ES-I3 (cell line): Measurements from ENCODE around the gene OSBP2.

Source experiments
- H3K36me3 ChIP-seq: 2 replicates; pipeline ENCODE4 v1.6.1; 2013; ENCODE audit warnings: mild to moderate bottlenecking, low read length, control low read depth, moderate library complexity; ENCODE audit not compliant: insufficient read depth
- H3K4me1 ChIP-seq: 2 replicates; pipeline ENCODE4 v1.6.1; 2013; ENCODE audit warnings: mild to moderate bottlenecking, control low read depth, low read length; ENCODE audit not compliant: insufficient read depth
- H3K9ac ChIP-seq: 2 replicates; pipeline ENCODE4 v1.6.1; 2013; ENCODE audit warnings: low read depth, mild to moderate bottlenecking, low read length, moderate library complexity
- H3K9me3 ChIP-seq: 2 replicates; pipeline ENCODE4 v1.6.1; 2013; ENCODE audit warnings: mild to moderate bottlenecking, low read length, moderate library complexity; ENCODE audit not compliant: control insufficient read depth, insufficient read depth

OSBP2 gene

GRCh38 chr22:30694640-30695350, at the start of gene OSBP2:
TSS of gene OSBP2 (plus strand) at chr22:30694874. CDS start at chr22:30694910, 36 bp downstream.
- no peaks in the 10 kb centered on the region for H3K4me1 ChIP-seq
- H3K9me3 ChIP-seq, result no peaks in the 10 kb centered on the region
- peak within 1 kb of the TSS; percentile 78 for H3K9ac ChIP-seq
- no peaks in the 10 kb centered on the region for H3K36me3 ChIP-seq

- Histone ChIP-seq H3K4me1 (peaks cover 5% of the 10 kb centered on the region; the same call in 1 of the 2 replicates), H3K9me3 (no peaks in the 10 kb centered on the region), H3K9ac (no peak overlapping the region), H3K36me3 (no peaks in the 10 kb centered on the region)
These were observed 48.0 kb upstream of the OSBP2 start for GRCh38 chr22:30646518-30647160.

GRCh38 chr22:30647536-30647935, 47.1 kb upstream of the OSBP2 start:
- no peaks in the 10 kb centered on the region for H3K9me3 ChIP-seq
- peaks cover 5% of the 10 kb centered on the region; the same call in 1 of the 2 replicates for H3K4me1 ChIP-seq
- H3K9ac ChIP-seq, result no peak overlapping the region
- no peaks in the 10 kb centered on the region for H3K36me3 ChIP-seq

GRCh38 chr22:30648825-30649224, 45.8 kb upstream of the OSBP2 start:
- Histone ChIP-seq H3K9me3 (no peaks in the 10 kb centered on the region), H3K9ac (no peak overlapping the region), H3K36me3 (no peaks in the 10 kb centered on the region), H3K4me1 (peaks cover 5% of the 10 kb centered on the region; the same call in 1 of the 2 replicates)

GRCh38 chr22:30649430-30650007, 45.2 kb upstream of the OSBP2 start:
- Histone ChIP-seq H3K36me3 (no peaks in the 10 kb centered on the region), H3K9ac (no peak overlapping the region), H3K9me3 (no peaks in the 10 kb centered on the region), H3K4me1 (peaks cover 5% of the 10 kb centered on the region; the same call in 1 of the 2 replicates)

- peaks cover 5% of the 10 kb centered on the region; the same call in 1 of the 2 replicates for H3K4me1 ChIP-seq
- H3K9me3 ChIP-seq, result no peaks in the 10 kb centered on the region
- H3K9ac ChIP-seq, result no peak overlapping the region
- H3K36me3 ChIP-seq, result no peaks in the 10 kb centered on the region
These were observed 44.1 kb upstream of the OSBP2 start for GRCh38 chr22:30650508-30651116.

- H3K9ac ChIP-seq, result no peak overlapping the region
- H3K36me3 ChIP-seq, result no peaks in the 10 kb centered on the region
- peaks cover 5% of the 10 kb centered on the region; the same call in 1 of the 2 replicates for H3K4me1 ChIP-seq
- no peaks in the 10 kb centered on the region for H3K9me3 ChIP-seq
These were observed 41.8 kb upstream of the OSBP2 start for GRCh38 chr22:30652852-30653251.

GRCh38 chr22:30654361-30654760, 40.3 kb upstream of the OSBP2 start:
- no peaks in the 10 kb centered on the region for H3K9me3 ChIP-seq
- H3K9ac ChIP-seq, result no peak overlapping the region
- no peaks in the 10 kb centered on the region; the same call in 1 of the 2 replicates for H3K4me1 ChIP-seq
- no peaks in the 10 kb centered on the region for H3K36me3 ChIP-seq

- Histone ChIP-seq H3K9ac (no peak overlapping the region), H3K4me1 (no peaks in the 10 kb centered on the region; the same call in 1 of the 2 replicates), H3K9me3 (no peaks in the 10 kb centered on the region), H3K36me3 (no peaks in the 10 kb centered on the region)
These were observed 39.1 kb upstream of the OSBP2 start for GRCh38 chr22:30655532-30655931.

- H3K36me3 ChIP-seq, result no peaks in the 10 kb centered on the region
- H3K9me3 ChIP-seq, result no peaks in the 10 kb centered on the region
- H3K9ac ChIP-seq, result no peak overlapping the region
- no peaks in the 10 kb centered on the region for H3K4me1 ChIP-seq
These were observed 32.6 kb upstream of the OSBP2 start for GRCh38 chr22:30662040-30662439.

- Histone ChIP-seq H3K36me3 (no peaks in the 10 kb centered on the region), H3K4me1 (no peaks in the 10 kb centered on the region), H3K9me3 (no peaks in the 10 kb centered on the region), H3K9ac (no peak overlapping the region)
These were observed 29.9 kb upstream of the OSBP2 start for GRCh38 chr22:30664798-30665197.

- Histone ChIP-seq H3K9me3 (no peaks in the 10 kb centered on the region), H3K9ac (no peak overlapping the region), H3K4me1 (no peaks in the 10 kb centered on the region)
These were observed 29.4 kb upstream of the OSBP2 start for GRCh38 chr22:30665266-30665665.

GRCh38 chr22:30665786-30666185, 28.9 kb upstream of the OSBP2 start:
- no peaks in the 10 kb centered on the region for H3K36me3 ChIP-seq
- H3K4me1 ChIP-seq, result no peaks in the 10 kb centered on the region
- no peaks in the 10 kb centered on the region for H3K9me3 ChIP-seq
- no peak overlapping the region for H3K9ac ChIP-seq

More at GRCh38 chr22:30665266-30665665, 29.4 kb upstream of the OSBP2 start:
- no peaks in the 10 kb centered on the region for H3K36me3 ChIP-seq

- H3K4me1 ChIP-seq, result no peaks in the 10 kb centered on the region
- no peaks in the 10 kb centered on the region for H3K36me3 ChIP-seq
- H3K9me3 ChIP-seq, result no peaks in the 10 kb centered on the region
- peak overlapping the region; percentile 54; the same call in 1 of the 2 replicates for H3K9ac ChIP-seq
These were observed 27.6 kb upstream of the OSBP2 start for GRCh38 chr22:30667107-30667493.
